IgD-negative memory B cell (primary cell): ENCODE data around the gene ACTN1. TPM values are rescaled to one million over a fixed set of nuclear protein-coding genes. Genes with fewer than 3 reads are reported as not detected.

Experiments used
- H3K27ac Mint-ChIP-seq, 3 donors: one replicate each; pipeline ENCODE4 v1.8.0; 2020 to 2022; ENCODE audit warnings: mild to moderate bottlenecking in 3 of 3, mixed read lengths in 3 of 3, moderate library complexity in 1 of 3
- H3K27me3 Mint-ChIP-seq: one replicate; pipeline ENCODE4 v1.8.0; 2021; ENCODE audit warnings: mixed read lengths
- H3K36me3 Mint-ChIP-seq: one replicate; pipeline ENCODE4 v1.8.0; 2020; ENCODE audit warnings: mild to moderate bottlenecking, mixed read lengths
- H3K4me1 Mint-ChIP-seq, 3 donors: one replicate each; pipeline ENCODE4 v1.8.0; 2020 to 2022; ENCODE audit warnings: mixed read lengths in 3 of 3, mild to moderate bottlenecking in 1 of 3
- H3K4me3 Mint-ChIP-seq, 4 donors: one replicate each; pipeline ENCODE4 v1.8.0; 2020 to 2022; ENCODE audit warnings: mild to moderate bottlenecking in 4 of 4, mixed read lengths in 4 of 4, moderate library complexity in 3 of 4
- H3K9me3 Mint-ChIP-seq, 3 donors: one replicate each; pipeline ENCODE4 v1.8.0; 2020 to 2021; ENCODE audit warnings: mixed read lengths in 3 of 3, mild to moderate bottlenecking in 1 of 3
- polyA plus RNA-seq: library from polyadenylated mRNA; unstranded; fragments of 300-500 nt; fragmentation: Illumina TruSeq; gene quantifications from one replicate; pipeline ENCODE4 v1.2.3, GENCODE V29; 2021

The ACTN1 gene
- polyA plus RNA-seq, 1 donor from 2014 or later: 4.2 TPM

- H3K27me3 Mint-ChIP-seq: peaks cover 1% of the 10 kb centered on the region
- no peak overlapping the region for H3K27ac Mint-ChIP-seq
- H3K36me3 Mint-ChIP-seq: no peaks in the 10 kb centered on the region
- peaks cover 0 to 3% (median 0%) of the 10 kb centered on the region in 3 donors for H3K9me3 Mint-ChIP-seq
- no peak overlapping the region for H3K4me3 Mint-ChIP-seq
- no peaks in the 10 kb centered on the region for H3K4me1 Mint-ChIP-seq
Observed at GRCh38 chr14:68919129-68919927, 59.8 kb downstream of the ACTN1 start.

DNA sequence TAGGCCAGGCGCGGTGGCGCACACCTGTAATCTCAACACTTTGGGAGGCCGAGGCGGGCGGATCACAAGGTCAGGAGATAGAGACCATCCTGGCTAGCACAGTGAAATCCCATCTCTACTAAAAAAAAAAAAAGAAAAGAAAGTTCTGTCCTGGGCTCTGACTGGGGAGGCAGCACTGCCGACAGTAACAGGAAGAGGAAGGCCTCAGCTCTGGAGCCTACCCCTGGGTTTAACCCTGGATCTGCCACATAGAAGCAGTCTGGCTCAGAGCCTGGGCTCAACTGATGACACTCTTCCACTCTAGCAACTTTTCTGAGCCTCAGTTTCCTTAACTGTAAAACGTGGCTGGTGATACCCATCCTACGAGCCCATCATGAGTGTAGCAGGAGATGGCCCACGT lies 60.5 kb downstream of the ACTN1 start:
- Mint-ChIP-seq H3K4me1 (no peaks in the 10 kb centered on the region), H3K27me3 (peaks cover 1% of the 10 kb centered on the region), H3K27ac (no peak overlapping the region), H3K4me3 (no peak overlapping the region), H3K9me3 (peaks cover 0 to 3% (median 0%) of the 10 kb centered on the region in 3 donors), H3K36me3 (no peaks in the 10 kb centered on the region)

DNA sequence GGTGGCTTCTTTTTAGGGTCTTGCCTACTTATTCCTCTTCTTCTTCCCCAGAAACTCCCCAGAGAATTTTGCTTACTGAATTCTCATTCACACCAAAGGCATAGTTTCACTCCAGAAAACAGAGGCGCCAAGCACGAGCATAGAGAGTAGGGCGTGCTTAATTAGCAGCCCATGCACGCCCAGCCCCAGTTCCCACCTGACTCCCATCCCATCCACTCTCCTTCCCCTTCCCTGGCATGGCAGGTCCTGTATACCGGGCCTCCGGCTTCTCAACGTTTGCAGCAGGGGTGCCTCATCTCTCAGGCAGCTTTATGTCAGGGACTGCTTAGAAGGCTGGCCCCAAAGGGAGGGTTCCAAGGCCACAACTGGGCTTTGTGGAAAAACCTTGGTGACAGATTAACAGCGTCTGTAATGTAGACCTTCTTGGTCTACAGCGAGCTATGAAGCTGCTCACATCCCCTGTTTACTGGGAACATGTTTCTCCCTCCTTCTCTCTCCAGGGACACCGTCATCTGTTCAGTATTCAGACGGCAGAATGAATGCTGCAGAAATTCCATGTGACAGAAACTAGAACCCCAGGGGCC lies 62.7 kb downstream of the ACTN1 start:
- Mint-ChIP-seq H3K27me3 (peaks cover 3% of the 10 kb centered on the region), H3K27ac (peak overlapping the region in 1 of 3 donors; percentile 9), H3K4me3 (no peak overlapping the region), H3K9me3 (peaks cover 0 to 3% (median 0%) of the 10 kb centered on the region in 3 donors), H3K4me1 (peaks cover 0 to 2% (median 2%) of the 10 kb centered on the region in 3 donors), H3K36me3 (no peaks in the 10 kb centered on the region)

DNA sequence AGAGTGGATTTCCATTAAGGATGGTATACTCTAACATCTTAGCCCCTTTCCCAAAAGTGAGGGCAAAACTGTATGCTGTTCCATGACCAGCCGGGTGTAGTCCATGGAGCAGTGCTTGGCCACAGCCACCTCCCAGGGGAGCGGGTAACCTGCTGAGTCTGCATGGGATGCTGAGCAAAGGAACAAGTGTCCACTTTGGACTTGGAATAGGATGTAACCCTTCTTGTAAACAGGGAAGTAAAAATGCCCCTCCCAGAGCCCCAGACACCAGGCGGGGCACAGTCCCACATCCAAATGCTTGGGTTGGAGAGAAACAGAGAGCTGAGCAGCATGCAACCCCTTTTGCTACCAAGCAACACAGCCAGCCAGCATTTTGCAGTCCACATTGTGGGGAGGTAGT lies 65.6 kb downstream of the ACTN1 start:
- Mint-ChIP-seq H3K4me1 (peaks cover 0 to 13% (median 8%) of the 10 kb centered on the region in 3 donors), H3K36me3 (no peaks in the 10 kb centered on the region), H3K27me3 (peaks cover 8% of the 10 kb centered on the region), H3K4me3 (no peak overlapping the region), H3K9me3 (peaks cover 0 to 3% (median 1%) of the 10 kb centered on the region in 3 donors), H3K27ac (no peak overlapping the region)

- peaks cover 0 to 13% (median 8%) of the 10 kb centered on the region in 3 donors for H3K4me1 Mint-ChIP-seq
- peaks cover 0 to 3% (median 1%) of the 10 kb centered on the region in 3 donors for H3K9me3 Mint-ChIP-seq
- no peaks in the 10 kb centered on the region for H3K36me3 Mint-ChIP-seq
- no peak overlapping the region for H3K4me3 Mint-ChIP-seq
- H3K27ac Mint-ChIP-seq: no peak overlapping the region
- peaks cover 8% of the 10 kb centered on the region for H3K27me3 Mint-ChIP-seq
Observed at GRCh38 chr14:68911594-68912227, 67.4 kb downstream of the ACTN1 start.

- Mint-ChIP-seq H3K4me3 (peak overlapping the region in 2 of 4 donors; percentile 66 to 78), H3K9me3 (peaks cover 0 to 3% (median 1%) of the 10 kb centered on the region in 3 donors), H3K36me3 (no peaks in the 10 kb centered on the region), H3K27ac (no peak overlapping the region), H3K4me1 (peaks cover 0 to 13% (median 8%) of the 10 kb centered on the region in 3 donors), H3K27me3 (peaks cover 8% of the 10 kb centered on the region)
Observed at GRCh38 chr14:68910540-68910939, 68.6 kb downstream of the ACTN1 start.

GRCh38 chr14:68908803-68909202 lies 70.3 kb downstream of the ACTN1 start:
- Mint-ChIP-seq H3K27ac (no peak overlapping the region), H3K27me3 (peaks cover 10% of the 10 kb centered on the region), H3K4me1 (peaks cover 0 to 13% (median 8%) of the 10 kb centered on the region in 3 donors), H3K4me3 (no peak overlapping the region), H3K9me3 (peaks cover 0 to 1% (median 0%) of the 10 kb centered on the region in 3 donors), H3K36me3 (no peaks in the 10 kb centered on the region)

GRCh38 chr14:68908201-68908600 lies 70.9 kb downstream of the ACTN1 start:
- H3K27ac Mint-ChIP-seq: no peak overlapping the region
- peaks cover 11% of the 10 kb centered on the region for H3K27me3 Mint-ChIP-seq
- no peak overlapping the region for H3K4me3 Mint-ChIP-seq
- H3K9me3 Mint-ChIP-seq: peaks cover 0 to 1% (median 0%) of the 10 kb centered on the region in 3 donors
- no peaks in the 10 kb centered on the region for H3K36me3 Mint-ChIP-seq
- H3K4me1 Mint-ChIP-seq: peaks cover 0 to 13% (median 8%) of the 10 kb centered on the region in 3 donors

- no peaks in the 10 kb centered on the region for H3K36me3 Mint-ChIP-seq
- H3K9me3 Mint-ChIP-seq: peaks cover 0 to 1% (median 0%) of the 10 kb centered on the region in 3 donors
- H3K27me3 Mint-ChIP-seq: peaks cover 10% of the 10 kb centered on the region
- H3K27ac Mint-ChIP-seq: no peak overlapping the region
- peaks cover 0 to 11% (median 6%) of the 10 kb centered on the region in 3 donors for H3K4me1 Mint-ChIP-seq
- H3K4me3 Mint-ChIP-seq: no peak overlapping the region
Observed at GRCh38 chr14:68906439-68906838, 72.7 kb downstream of the ACTN1 start.

DNA sequence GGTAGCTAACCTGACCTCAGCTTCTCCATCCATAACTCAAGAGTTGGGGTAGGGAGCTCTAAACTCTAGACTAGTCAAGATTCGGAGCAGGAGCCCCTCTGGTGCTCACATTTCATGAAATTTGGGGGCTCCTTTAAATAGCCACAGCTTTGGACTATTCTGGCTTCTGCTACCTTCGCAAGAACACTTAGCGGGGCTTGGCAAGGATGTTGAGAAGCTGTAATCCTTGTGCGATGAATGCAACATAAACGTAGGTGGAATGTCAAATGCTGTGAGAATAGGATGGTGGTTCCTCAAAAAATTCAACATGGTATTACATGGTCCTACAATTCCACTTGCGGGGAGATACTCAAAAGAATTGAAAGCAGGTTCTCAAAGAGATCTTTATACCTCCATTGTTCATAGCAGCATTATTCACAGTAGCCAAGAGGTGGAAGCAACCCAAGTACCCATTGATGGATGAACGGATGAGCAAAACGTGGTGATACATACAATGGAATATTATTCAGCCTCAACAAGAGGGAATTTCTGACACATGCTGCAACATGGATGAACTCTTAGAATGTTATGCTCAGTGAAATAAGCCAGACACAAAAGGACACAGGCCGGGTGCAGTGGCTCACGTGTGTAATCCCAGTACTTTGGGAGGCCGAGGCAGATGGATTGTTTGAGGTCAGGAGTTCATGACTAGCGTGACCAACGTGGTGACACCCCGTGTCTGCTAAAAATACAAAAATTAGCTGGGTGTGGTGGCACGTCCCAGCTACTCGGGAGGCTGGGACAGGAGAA lies 73.8 kb downstream of the ACTN1 start:
- peaks cover 0 to 4% (median 3%) of the 10 kb centered on the region in 3 donors for H3K4me1 Mint-ChIP-seq
- peaks cover 15% of the 10 kb centered on the region for H3K27me3 Mint-ChIP-seq
- H3K9me3 Mint-ChIP-seq: peaks cover 0 to 1% (median 0%) of the 10 kb centered on the region in 3 donors
- no peak overlapping the region for H3K27ac Mint-ChIP-seq
- H3K36me3 Mint-ChIP-seq: peaks cover 2% of the 10 kb centered on the region
- H3K4me3 Mint-ChIP-seq: no peak overlapping the region

GRCh38 chr14:68902357-68902756 lies 76.7 kb downstream of the ACTN1 start:
- no peak overlapping the region for H3K4me3 Mint-ChIP-seq
- H3K36me3 Mint-ChIP-seq: peaks cover 5% of the 10 kb centered on the region
- H3K9me3 Mint-ChIP-seq: peaks cover 0 to 4% (median 0%) of the 10 kb centered on the region in 3 donors
- H3K4me1 Mint-ChIP-seq: no peaks in the 10 kb centered on the region
- peaks cover 22% of the 10 kb centered on the region for H3K27me3 Mint-ChIP-seq
- H3K27ac Mint-ChIP-seq: no peak overlapping the region

DNA sequence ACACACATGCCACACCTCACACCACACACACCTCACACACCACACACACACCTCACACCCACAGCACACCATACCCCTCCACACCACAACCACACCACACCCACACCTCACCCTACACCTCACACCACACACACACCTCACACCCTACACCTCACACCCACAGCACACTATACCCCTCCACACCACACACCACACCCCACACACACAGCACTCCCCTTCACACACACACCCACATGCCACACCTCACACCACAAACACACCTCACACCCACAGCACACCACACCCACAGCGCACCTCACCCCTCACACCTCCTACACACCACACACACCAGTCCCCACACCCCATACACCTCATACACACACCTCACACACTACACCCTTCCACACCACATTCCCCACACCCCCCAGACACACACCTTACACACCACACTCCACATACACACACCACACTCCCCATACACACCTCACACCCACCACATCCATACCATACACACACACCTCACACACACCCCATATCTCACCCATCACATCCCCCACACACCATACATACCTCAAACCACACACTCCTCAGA lies 80.0 kb downstream of the ACTN1 start:
- Mint-ChIP-seq H3K4me3 (no peak overlapping the region), H3K4me1 (no peaks in the 10 kb centered on the region), H3K27me3 (peaks cover 23% of the 10 kb centered on the region), H3K27ac (no peak overlapping the region), H3K9me3 (peaks cover 0 to 4% (median 0%) of the 10 kb centered on the region in 3 donors), H3K36me3 (peaks cover 5% of the 10 kb centered on the region)

DNA sequence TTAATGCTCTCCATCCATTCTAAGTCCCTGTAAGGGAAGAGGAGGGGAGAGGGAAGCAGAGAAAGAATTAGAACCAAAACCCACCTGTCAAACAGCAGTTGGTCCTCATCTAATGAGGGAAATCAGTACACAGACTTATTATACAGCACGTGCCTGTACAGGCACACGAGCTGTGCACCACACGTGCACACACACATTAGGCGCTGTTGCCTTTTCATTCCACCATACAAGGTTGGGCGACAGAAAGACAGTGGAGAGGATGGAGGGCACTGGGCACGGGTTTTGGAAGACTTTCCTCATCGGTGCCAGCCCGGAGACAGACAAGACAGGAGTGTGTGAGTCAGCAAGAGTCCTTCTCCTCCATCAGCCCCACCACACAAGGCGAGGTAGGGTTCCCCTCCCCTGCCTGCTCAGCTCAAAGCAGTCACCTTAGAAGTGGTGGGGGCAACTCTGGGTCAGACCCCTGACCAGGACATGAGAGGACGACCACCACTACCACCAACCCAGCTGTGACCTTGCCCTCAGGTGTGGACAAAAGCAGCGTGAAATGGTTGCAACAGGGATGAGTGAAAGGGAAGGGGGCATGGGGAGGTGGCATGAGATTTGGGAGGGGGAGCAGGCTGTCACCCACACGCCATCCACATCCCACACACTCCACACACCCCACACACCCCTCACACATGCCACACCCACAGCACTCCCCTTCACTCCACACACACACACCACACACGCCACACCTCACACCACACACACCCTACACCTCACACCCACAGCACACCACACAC lies 80.7 kb downstream of the ACTN1 start:
- Mint-ChIP-seq H3K4me1 (no peaks in the 10 kb centered on the region), H3K36me3 (peaks cover 5% of the 10 kb centered on the region)

More for the DNA sequence above, 80.7 kb downstream of the ACTN1 start:
- H3K9me3 Mint-ChIP-seq: peaks cover 0 to 4% (median 0%) of the 10 kb centered on the region in 3 donors
- peaks cover 20% of the 10 kb centered on the region for H3K27me3 Mint-ChIP-seq
- H3K27ac Mint-ChIP-seq: peak overlapping the region in 1 of 3 donors; percentile 25
- no peak overlapping the region for H3K4me3 Mint-ChIP-seq
